HFF-Myc (cell line): Measurements from ENCODE around the gene SDHB.

ENCODE experiments used
- DNase-seq: peaks from one replicate; pipeline ENCODE4 v3.0.0-alpha.2; 2011; ENCODE audit warnings: low read depth; ENCODE audit errors: extremely low read depth
- H3K4me3 ChIP-seq: replicated peaks from 2 replicates; pipeline ENCODE4 v1.5.1; 2011; ENCODE audit warnings: low read depth, mild to moderate bottlenecking, control low read depth, low read length
- CTCF ChIP-seq: IDR thresholded peaks from 2 replicates; pipeline ENCODE4 v1.5.1; 2012; ENCODE audit warnings: mild to moderate bottlenecking, low read depth, low read length, control low read depth; ENCODE audit errors: missing control alignments

SDHB gene

GRCh38 chr1:17047924-17048323 is 5.9 kb downstream of the SDHB start:
- no peak overlapping the region for H3K4me3 ChIP-seq
- TF ChIP-seq CTCF = no peak
- DNase-seq = no peak

GRCh38 chr1:17046334-17046657 is 7.5 kb downstream of the SDHB start:
- H3K4me3 ChIP-seq = no peak overlapping the region
- TF ChIP-seq CTCF = no peak
- DNase-seq = no peak

- peak; percentile 31 for DNase-seq
- no peak overlapping the region for H3K4me3 ChIP-seq
- TF ChIP-seq CTCF = peak; percentile 59
Observed at GRCh38 chr1:17045634-17046333, 8.0 kb downstream of the SDHB start.

GRCh38 chr1:17045150-17045549 is 8.7 kb downstream of the SDHB start:
- DNase-seq = no peak
- no peak overlapping the region for H3K4me3 ChIP-seq
- no peak for TF ChIP-seq CTCF

GRCh38 chr1:17043676-17044075 is 10.2 kb downstream of the SDHB start:
- no peak for TF ChIP-seq CTCF
- no peak overlapping the region for H3K4me3 ChIP-seq
- DNase-seq = no peak

- no peak for TF ChIP-seq CTCF
Observed at GRCh38 chr1:17040135-17040534, 13.7 kb downstream of the SDHB start.

GRCh38 chr1:17039522-17039921 is 14.3 kb downstream of the SDHB start:
- no peak for DNase-seq
- TF ChIP-seq CTCF = no peak
- H3K4me3 ChIP-seq = no peak overlapping the region

More at GRCh38 chr1:17040135-17040534, 13.7 kb downstream of the SDHB start:
- DNase-seq = no peak
- no peak overlapping the region for H3K4me3 ChIP-seq
